Osteoblast (primary cell): ENCODE measurements around the gene MLPH. TPM values are rescaled to one million over a fixed set of nuclear protein-coding genes. Genes with fewer than 3 reads are reported as not detected.
A peak's percentile ranks its signal among the peaks of the same experiment; 100 is the strongest.

Experiments
- DNase-seq: peaks from one replicate; pipeline ENCODE4 v3.0.0; 2011; ENCODE audit warnings: low spot score, mixed read lengths; ENCODE audit not compliant: insufficient read length; ENCODE audit errors: missing footprints
- H2AFZ ChIP-seq: 2 replicates; pipeline ENCODE4 v1.6.0; 2011; ENCODE audit warnings: mild to moderate bottlenecking, low read length
- H3K27ac ChIP-seq: 2 replicates; pipeline ENCODE4 v1.5.1; 2011; ENCODE audit warnings: mild to moderate bottlenecking, low read depth, low read length, moderate library complexity
- H3K27me3 ChIP-seq: 2 replicates; pipeline ENCODE4 v1.6.0; 2012; ENCODE audit warnings: mild to moderate bottlenecking, control low read depth, inconsistent platforms, low read length, moderate library complexity; ENCODE audit not compliant: insufficient read depth
- H3K36me3 ChIP-seq: 2 replicates; pipeline ENCODE4 v1.5.1; 2011; ENCODE audit warnings: mild to moderate bottlenecking, low read length, control low read depth, moderate library complexity; ENCODE audit not compliant: insufficient read depth
- H3K4me1 ChIP-seq: 2 replicates; pipeline ENCODE4 v1.5.1; 2011; ENCODE audit warnings: mild to moderate bottlenecking, low read length, control low read depth, moderate library complexity; ENCODE audit not compliant: insufficient read depth
- H3K4me2 ChIP-seq: 2 replicates; pipeline ENCODE4 v1.6.0; 2011; ENCODE audit warnings: mild to moderate bottlenecking, low read length; ENCODE audit not compliant: insufficient read depth
- H3K4me3 ChIP-seq: fragments of 200-600 bp; sonication (generic); 3 replicates; pipeline ENCODE4 v1.5.1; 2012; ENCODE audit warnings: mild to moderate bottlenecking, low read length, inconsistent platforms; ENCODE audit not compliant: insufficient read depth
- H3K79me2 ChIP-seq: 2 replicates; pipeline ENCODE4 v1.6.0; 2012; ENCODE audit warnings: mild to moderate bottlenecking, low read length, control low read depth, inconsistent platforms; ENCODE audit not compliant: insufficient read depth
- H3K9me3 ChIP-seq: 2 replicates; pipeline ENCODE4 v1.5.1; 2011; ENCODE audit warnings: low read depth, low read length, control low read depth
- H4K20me1 ChIP-seq: 2 replicates; pipeline ENCODE4 v1.6.0; 2012; ENCODE audit warnings: mild to moderate bottlenecking, low read length, control low read depth; ENCODE audit not compliant: insufficient read depth
- total RNA-seq: library from RNA; depleted of rRNA; stranded (reverse); fragments of >200 nt; gene quantifications from 2 replicates; pipeline ENCODE4 v1.2.3, GENCODE V29; 2012
- TF ChIP-seq, protein P1 (sequence below): IDR thresholded peaks from 2 replicates; pipeline ENCODE4 v1.5.1; 2011; ENCODE audit warnings: mild to moderate bottlenecking, low read depth, low read length, moderate library complexity; ENCODE audit errors: extremely low read depth

Gene MLPH
- total RNA-seq, 1 donor = 25.7 TPM

- Histone ChIP-seq H4K20me1 (no peaks in the 10 kb centered on the region), H3K27ac (no peak overlapping the region), H3K9me3 (no peaks in the 10 kb centered on the region), H3K4me1 (peaks cover 15% of the 10 kb centered on the region), H2AFZ (no peak overlapping the region), H3K79me2 (no peaks in the 10 kb centered on the region), H3K36me3 (no peaks in the 10 kb centered on the region), H3K4me2 (no peak overlapping the region), H3K4me3 (no peak overlapping the region), H3K27me3 (no peaks in the 10 kb centered on the region)
- DNase-seq = no peak
- TF ChIP-seq, protein P1, sequence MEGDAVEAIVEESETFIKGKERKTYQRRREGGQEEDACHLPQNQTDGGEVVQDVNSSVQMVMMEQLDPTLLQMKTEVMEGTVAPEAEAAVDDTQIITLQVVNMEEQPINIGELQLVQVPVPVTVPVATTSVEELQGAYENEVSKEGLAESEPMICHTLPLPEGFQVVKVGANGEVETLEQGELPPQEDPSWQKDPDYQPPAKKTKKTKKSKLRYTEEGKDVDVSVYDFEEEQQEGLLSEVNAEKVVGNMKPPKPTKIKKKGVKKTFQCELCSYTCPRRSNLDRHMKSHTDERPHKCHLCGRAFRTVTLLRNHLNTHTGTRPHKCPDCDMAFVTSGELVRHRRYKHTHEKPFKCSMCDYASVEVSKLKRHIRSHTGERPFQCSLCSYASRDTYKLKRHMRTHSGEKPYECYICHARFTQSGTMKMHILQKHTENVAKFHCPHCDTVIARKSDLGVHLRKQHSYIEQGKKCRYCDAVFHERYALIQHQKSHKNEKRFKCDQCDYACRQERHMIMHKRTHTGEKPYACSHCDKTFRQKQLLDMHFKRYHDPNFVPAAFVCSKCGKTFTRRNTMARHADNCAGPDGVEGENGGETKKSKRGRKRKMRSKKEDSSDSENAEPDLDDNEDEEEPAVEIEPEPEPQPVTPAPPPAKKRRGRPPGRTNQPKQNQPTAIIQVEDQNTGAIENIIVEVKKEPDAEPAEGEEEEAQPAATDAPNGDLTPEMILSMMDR = no peak
These were observed 114.5 kb downstream of the MLPH start for GRCh38 chr2:237601453-237602116.

- DNase-seq = no peak
- Histone ChIP-seq H3K4me1 (peaks cover 15% of the 10 kb centered on the region), H3K79me2 (no peaks in the 10 kb centered on the region), H3K9me3 (no peaks in the 10 kb centered on the region), H2AFZ (no peak overlapping the region), H3K4me3 (no peak overlapping the region), H3K4me2 (no peak overlapping the region), H3K27me3 (no peaks in the 10 kb centered on the region), H3K36me3 (no peaks in the 10 kb centered on the region), H4K20me1 (no peaks in the 10 kb centered on the region), H3K27ac (no peak overlapping the region)
- TF ChIP-seq, protein P1 = no peak
These were observed 115.4 kb downstream of the MLPH start for GRCh38 chr2:237602409-237602808.

- H3K27me3 ChIP-seq = no peaks in the 10 kb centered on the region
- no peaks in the 10 kb centered on the region for H4K20me1 ChIP-seq
- H3K27ac ChIP-seq = peak overlapping the region; percentile 59
- H3K4me1 ChIP-seq = peaks cover 15% of the 10 kb centered on the region
- H3K36me3 ChIP-seq = no peaks in the 10 kb centered on the region
- TF ChIP-seq, protein P1 = no peak
- peak overlapping the region; percentile 55 for H3K4me3 ChIP-seq
- H3K4me2 ChIP-seq = peak overlapping the region; percentile 83
- H3K79me2 ChIP-seq = no peaks in the 10 kb centered on the region
- no peak for DNase-seq
- H2AFZ ChIP-seq = peak overlapping the region; percentile 86
- H3K9me3 ChIP-seq = no peaks in the 10 kb centered on the region
These were observed 116.1 kb downstream of the MLPH start for GRCh38 chr2:237603049-237603717.

DNA sequence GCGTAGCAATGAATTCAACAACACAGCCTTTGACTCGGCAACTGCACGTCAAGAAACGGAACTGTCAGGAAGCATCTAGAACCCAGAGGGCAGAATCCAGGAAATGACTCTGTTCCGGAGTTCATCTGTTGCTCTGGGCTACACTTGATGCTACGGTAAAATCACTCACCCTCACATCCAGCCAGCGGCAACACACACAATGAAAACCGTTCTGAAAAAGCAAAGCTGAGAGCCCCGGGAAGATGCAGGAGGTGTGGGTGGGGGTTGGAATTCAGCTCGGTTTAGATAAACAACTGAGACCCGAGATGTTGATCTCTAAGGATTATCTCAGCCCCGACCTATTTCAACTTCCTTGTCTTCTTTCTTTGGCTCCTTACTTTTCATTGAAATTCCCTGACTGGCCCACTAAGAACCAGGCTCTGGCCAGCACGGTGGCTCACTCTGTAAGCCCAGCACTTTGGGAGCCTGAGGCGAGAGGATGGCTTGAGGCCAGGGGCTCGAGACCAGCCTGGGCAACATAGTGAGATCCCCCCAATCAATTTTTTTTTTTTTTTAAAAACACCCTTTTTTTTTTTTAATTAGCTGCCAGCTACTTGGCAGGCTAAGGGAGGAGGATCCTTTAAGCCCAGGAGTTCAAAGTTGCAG, 116.8 kb downstream of the MLPH start:
- no peaks in the 10 kb centered on the region for H4K20me1 ChIP-seq
- H3K36me3 ChIP-seq = no peaks in the 10 kb centered on the region
- H2AFZ ChIP-seq = peak overlapping the region; percentile 86
- H3K27ac ChIP-seq = peak overlapping the region; percentile 59
- peak overlapping the region; percentile 55 for H3K4me3 ChIP-seq
- H3K9me3 ChIP-seq = no peaks in the 10 kb centered on the region
- H3K4me1 ChIP-seq = peaks cover 15% of the 10 kb centered on the region
- H3K27me3 ChIP-seq = no peaks in the 10 kb centered on the region
- peak; percentile 89 for DNase-seq
- H3K4me2 ChIP-seq = peak overlapping the region; percentile 83
- TF ChIP-seq, protein P1 = no peak
- H3K79me2 ChIP-seq = no peaks in the 10 kb centered on the region
